Endothelial cell of umbilical vein (primary cell): ENCODE data around the gene CTH.

Experiments used
- CTCF ChIP-seq, 2 donors: IDR thresholded peaks; 1 replicate in 1 of 2; 2 replicates in 1 of 2; pipeline ENCODE4 v1.5.1; 2011; ENCODE audit warnings: low read length in 2 of 2, mild to moderate bottlenecking in 2 of 2, moderate library complexity in 2 of 2, control low read depth in 1 of 2, inconsistent platforms in 1 of 2, low read depth in 1 of 2; ENCODE audit not compliant: insufficient read depth in 1 of 2; ENCODE audit errors: extremely low read depth in 1 of 2
- EZH2 ChIP-seq: IDR thresholded peaks from 2 replicates; pipeline ENCODE4 v1.6.1; 2012; ENCODE audit warnings: borderline replicate concordance, low read depth, mild to moderate bottlenecking, moderate library complexity, low read length, inconsistent platforms; ENCODE audit not compliant: severe bottlenecking
- POLR2A ChIP-seq: IDR thresholded peaks from 2 replicates; pipeline ENCODE4 v1.6.1; 2012; ENCODE audit warnings: low read depth, mild to moderate bottlenecking, control low read depth, low read length

- no peak for TF ChIP-seq CTCF (IDR thresholded peaks at IDR 0.05; ENCODE audit: extremely low read depth in 1 of 2, insufficient read depth in 1 of 2, low read depth in 1 of 2, low read length in 2 of 2)
- no peak for TF ChIP-seq POLR2A
- no peak for TF ChIP-seq EZH2
Measured at GRCh38 chr1:70383483-70383882, 27.6 kb upstream of the CTH start.
